Jurkat, Clone E6-1 (cell line): ENCODE data around the gene INSYN2B.
"Not testable (repeated sequence)": the region's sequence is repeated elsewhere in the genome, so short reads cannot be mapped to it uniquely, and the experiment has no call there.

Source experiments
- DNase-seq: peaks from one replicate; pipeline ENCODE4 v3.0.0-alpha.2; 2011; ENCODE audit warnings: low read depth, low spot score
- H3K4me3 ChIP-seq: 2 replicates; pipeline ENCODE4 v1.5.1; 2011; ENCODE audit warnings: mild to moderate bottlenecking, low read length, control low read depth, moderate library complexity

Gene INSYN2B

GRCh38 chr5:169978714-169979113 is 1.6 kb downstream of the INSYN2B start:
- DNase-seq = no peak
- H3K4me3 ChIP-seq = no peak overlapping the region

DNA sequence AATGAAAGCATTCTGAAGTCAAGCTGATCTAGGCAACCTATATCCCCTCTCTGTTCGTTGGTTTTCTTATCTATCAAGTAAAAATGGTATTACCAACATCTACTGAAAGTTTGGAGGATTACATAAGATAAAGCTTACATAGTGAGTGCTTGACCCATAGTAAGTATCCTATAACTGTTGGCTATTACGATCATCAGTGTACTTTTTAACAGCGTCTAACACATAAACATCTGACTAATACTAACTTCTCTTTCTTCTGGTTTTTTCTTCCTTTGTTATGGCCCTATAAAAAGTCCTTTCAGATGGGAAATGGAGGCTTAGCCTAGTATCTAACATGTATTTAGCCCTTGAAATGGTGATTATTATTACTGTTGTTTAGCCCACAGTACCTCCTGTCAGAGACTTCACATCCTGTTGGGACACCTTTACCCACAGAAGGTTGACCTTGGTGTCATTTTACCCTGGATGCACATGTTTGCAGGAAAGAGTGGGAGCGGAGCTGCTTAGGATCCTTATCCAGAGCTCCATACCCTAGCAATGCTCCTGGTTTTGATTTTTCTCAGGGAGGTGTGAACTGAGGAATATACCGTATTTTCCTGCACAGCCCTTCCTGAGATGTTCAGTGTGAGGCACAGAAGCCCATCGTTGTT is 6.0 kb downstream of the INSYN2B start:
- DNase-seq = no peak
- no peak overlapping the region for H3K4me3 ChIP-seq

- no peak overlapping the region for H3K4me3 ChIP-seq
Measured at GRCh38 chr5:169973056-169973455, 7.2 kb downstream of the INSYN2B start.

GRCh38 chr5:169971780-169972179 is 8.5 kb downstream of the INSYN2B start:
- H3K4me3 ChIP-seq = no peak overlapping the region
- no peak for DNase-seq

More at GRCh38 chr5:169973056-169973455, 7.2 kb downstream of the INSYN2B start:
- no peak for DNase-seq

- H3K4me3 ChIP-seq = no peak overlapping the region
- no peak for DNase-seq
Measured at GRCh38 chr5:169970911-169971765, 9.2 kb downstream of the INSYN2B start.

DNA sequence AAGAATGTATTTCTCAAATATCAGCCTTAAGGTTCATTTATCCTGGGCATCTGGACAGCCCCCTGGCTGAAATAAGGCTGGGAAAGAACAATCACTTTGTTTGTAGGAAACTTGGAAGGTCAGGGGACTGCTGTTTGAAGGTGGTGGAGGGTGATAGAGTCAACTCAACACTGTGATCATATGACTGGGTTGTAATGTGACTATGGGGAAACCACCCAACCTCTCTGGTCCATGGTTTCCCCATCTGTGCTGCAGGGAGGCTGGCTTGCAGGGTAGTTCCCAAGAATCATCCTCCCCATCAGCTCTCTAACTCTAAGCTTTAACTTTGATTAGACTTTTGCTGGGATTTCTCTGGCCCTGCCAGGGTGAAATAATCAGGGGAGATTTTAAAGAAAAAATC is 10.0 kb downstream of the INSYN2B start:
- no peak overlapping the region for H3K4me3 ChIP-seq

GRCh38 chr5:169964246-169964645 is 16.0 kb downstream of the INSYN2B start:
- DNase-seq = no peak
- H3K4me3 ChIP-seq = no peak overlapping the region

More for the DNA sequence above, 10.0 kb downstream of the INSYN2B start:
- no peak for DNase-seq

DNA sequence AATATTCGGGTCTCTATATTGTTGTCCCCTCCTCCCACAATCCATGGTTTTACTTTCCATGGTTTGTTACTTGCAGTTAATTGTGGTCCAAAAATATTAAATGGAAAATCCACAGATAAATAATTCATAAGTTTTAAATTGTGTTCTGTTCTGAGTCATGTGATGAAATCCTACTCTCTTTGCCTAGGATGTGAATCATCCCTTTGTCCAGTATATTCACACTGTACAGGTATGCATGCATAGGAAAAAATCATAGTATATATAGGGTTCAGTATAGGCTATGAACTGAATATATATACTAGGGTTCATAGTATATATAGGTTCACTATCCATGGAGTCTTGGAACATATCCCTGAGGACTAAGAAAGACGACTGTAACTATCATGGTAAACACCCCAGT is 19.6 kb downstream of the INSYN2B start:
- no peak overlapping the region for H3K4me3 ChIP-seq
- DNase-seq = no peak

GRCh38 chr5:169958278-169958677 is 22.0 kb downstream of the INSYN2B start:
- DNase-seq = no peak
- H3K4me3 ChIP-seq = no peak overlapping the region

- DNase-seq = no peak
Measured at GRCh38 chr5:169956756-169957155, 23.5 kb downstream of the INSYN2B start.

DNA sequence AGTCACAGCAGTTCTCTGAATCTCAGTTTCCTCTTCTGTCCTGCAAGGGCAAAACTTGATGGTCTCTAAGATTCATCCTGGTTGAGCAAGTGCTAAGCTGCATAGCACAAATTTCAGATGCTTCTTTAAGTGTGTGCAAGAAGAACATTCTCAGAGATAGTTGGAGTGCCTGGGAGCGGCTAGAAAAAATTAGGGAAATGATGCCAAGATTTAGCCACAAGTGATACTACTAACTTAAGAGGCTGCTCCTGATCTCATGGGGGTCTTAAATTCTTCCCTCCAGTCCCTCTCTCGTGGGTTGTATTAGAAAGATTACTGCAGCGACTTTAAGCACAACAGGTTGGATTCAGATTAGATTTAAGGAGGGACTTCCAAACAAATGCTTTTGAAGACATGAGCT is 24.2 kb downstream of the INSYN2B start:
- DNase-seq = no peak
- H3K4me3 ChIP-seq = no peak overlapping the region

More at GRCh38 chr5:169956756-169957155, 23.5 kb downstream of the INSYN2B start:
- no peak overlapping the region for H3K4me3 ChIP-seq

GRCh38 chr5:169954786-169955185 is 25.5 kb downstream of the INSYN2B start:
- no peak for DNase-seq
- H3K4me3 ChIP-seq = no peak overlapping the region

GRCh38 chr5:169953196-169953595 is 27.1 kb downstream of the INSYN2B start:
- not testable (repeated sequence) for H3K4me3 ChIP-seq, DNase-seq

DNA sequence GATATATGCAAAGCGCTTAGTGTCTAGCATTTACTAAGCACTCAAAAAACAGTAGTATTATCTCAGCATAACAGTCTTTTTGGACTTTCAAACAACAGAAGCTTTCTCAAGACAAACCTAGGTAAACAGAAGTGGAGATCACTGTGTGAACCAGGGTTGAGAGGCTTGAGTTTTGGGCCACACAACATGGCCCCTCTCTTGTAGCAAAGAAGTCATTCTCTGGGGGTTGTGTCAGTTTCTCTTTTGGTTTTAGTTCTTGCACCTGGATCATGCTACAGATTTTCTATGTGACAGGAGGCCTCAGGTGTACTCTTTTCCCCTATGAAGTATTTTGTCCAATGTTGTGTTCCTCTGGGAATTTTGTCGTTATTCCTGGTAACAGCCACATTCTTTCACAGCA is 30.0 kb downstream of the INSYN2B start:
- no peak overlapping the region for H3K4me3 ChIP-seq
- DNase-seq = no peak

- H3K4me3 ChIP-seq = no peak overlapping the region
- DNase-seq = no peak
Measured at GRCh38 chr5:169946743-169947295, 33.5 kb downstream of the INSYN2B start.

DNA sequence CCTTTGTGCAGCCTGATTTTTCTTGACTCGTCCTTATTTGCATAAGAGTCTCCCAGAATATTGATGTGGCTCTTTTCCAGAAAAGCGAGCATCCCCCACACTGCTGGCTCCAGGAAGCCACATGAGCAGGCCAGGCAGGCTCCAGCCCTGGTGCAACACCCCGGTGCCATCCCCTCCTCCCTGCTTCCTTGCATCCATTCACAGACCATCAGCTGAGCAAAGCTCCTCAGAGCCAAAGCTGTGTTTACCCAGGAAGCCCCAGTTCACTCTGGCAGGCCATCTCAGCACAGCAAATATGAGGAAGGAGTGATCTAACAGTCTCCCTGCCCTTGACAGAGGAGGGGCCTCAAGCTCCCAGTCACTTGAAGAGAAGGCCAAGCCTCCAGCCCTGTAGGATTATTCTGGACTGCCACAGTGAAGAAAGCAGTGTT is 34.4 kb downstream of the INSYN2B start:
- no peak for DNase-seq
- no peak overlapping the region for H3K4me3 ChIP-seq

DNA sequence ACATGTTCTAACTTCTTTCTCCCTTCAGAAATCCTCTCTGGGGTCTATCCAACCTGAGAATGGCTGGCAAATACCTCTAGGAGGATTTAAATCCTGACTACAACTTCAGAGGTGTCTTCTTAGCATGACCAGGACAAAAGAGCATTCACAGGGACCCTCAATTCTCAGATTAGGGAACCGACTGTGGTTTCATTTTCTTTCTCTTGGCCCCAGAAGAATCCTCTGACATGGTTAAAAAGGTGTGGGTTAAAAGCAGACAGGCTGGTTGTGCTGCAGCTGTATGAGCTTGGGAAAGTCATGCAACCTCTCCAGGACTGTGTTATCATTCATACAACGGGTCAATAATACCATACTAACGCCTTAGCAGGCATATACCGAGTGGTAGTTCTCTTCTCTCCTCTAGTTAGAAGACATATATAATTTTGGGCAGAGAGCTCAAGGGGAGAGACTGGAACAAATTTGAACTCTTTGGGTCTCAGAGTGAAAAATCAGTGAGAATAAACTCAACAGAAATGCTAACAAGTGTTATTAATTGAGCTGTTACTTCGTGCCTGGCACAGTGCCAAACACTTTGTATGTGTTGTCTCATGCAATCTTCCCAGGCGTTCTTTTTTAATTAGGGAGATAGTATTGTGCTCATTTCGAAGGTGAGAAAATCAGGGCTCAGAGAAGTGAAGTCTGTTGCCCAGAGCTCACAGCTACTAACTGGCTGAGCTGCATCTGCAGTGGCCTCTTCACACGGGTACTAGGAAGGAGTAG is 35.2 kb downstream of the INSYN2B start:
- no peak for DNase-seq
- no peak overlapping the region for H3K4me3 ChIP-seq

DNA sequence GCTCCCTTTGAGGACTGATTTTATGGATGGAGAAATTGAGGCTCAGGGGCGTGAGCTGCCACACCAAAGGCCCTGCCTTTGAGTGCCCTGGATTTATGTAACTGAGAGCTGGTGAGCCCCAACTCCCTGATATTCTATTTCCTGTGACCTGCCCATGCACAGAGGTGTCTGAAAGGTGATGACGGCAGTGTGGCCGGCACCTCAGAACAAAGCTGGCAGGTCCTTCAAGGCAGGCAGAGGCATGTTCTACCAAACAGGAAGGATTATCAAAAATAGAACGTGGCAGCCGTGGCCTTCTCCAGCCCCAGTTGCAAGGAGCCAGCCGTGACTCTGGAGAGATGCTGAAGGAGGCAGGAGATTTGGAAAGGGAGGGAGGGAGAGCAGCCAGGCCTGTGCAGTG is 36.2 kb downstream of the INSYN2B start:
- no peak overlapping the region for H3K4me3 ChIP-seq
- DNase-seq = no peak

DNA sequence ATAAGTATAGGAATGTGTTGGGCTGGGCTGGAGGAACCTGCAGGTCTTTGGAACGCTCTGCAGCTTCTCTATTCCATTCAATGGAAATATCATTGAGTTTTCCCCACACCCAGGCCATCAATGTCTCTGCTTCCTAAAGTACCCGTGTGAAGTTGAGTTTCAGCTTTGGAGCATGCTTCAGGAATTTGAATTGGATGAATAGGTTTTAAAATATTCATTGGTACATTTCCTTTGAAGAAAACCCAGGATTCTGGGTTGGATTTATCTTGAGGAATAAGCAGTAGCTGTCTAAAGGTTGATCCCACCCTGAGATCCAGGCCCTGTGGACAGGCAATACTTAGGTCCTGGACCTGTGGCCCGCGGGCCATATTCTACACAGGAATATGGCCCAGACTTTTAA is 37.3 kb downstream of the INSYN2B start:
- H3K4me3 ChIP-seq = no peak overlapping the region
- DNase-seq = no peak

- H3K4me3 ChIP-seq = no peak overlapping the region
- DNase-seq = no peak
Measured at GRCh38 chr5:169942181-169942580, 38.1 kb downstream of the INSYN2B start.
